HCT116 (cell line): ENCODE data around the gene EXOSC6. TPM values are rescaled to one million over a fixed set of nuclear protein-coding genes. Genes with fewer than 3 reads are reported as not detected.
"Not testable (repeated sequence)": the region's sequence is repeated elsewhere in the genome, so short reads cannot be mapped to it uniquely, and the experiment has no call there.

Source experiments
- ATAC-seq: fragments of 200-7000 bp; cut with Tn5 transposase; 2 replicates; pipeline ENCODE4 v1.9.1; 2020; ENCODE audit warnings: mild to moderate bottlenecking, moderate library complexity
- BruUV-seq: library from RNA; stranded (reverse); fragments of 400-500 nt; replicated peaks from 2 replicates; lab custom pipeline; 2021; lab: Mats Ljungman, UMichigan
- CTCF ChIA-PET: fragments of 300-600 bp; sonication (Branson Sonifier 250); formaldehyde crosslinking; loops from one replicate; lab custom pipeline; 2021; ENCODE audit warnings: antibody characterized with exemption; lab: Charles Lee
- POLR2A ChIA-PET: fragments of 300-600, 350-600 bp; sonication (Branson Sonifier 250); formaldehyde crosslinking; loops from one replicate; lab custom pipeline; 2021; ENCODE audit warnings: antibody characterized with exemption; lab: Charles Lee
- RAD21 ChIA-PET, 2 experiments: fragments of 300-600 bp; sonication (Branson Sonifier 250); formaldehyde crosslinking; loops; one replicate each; lab custom pipeline; 2023; ENCODE audit warnings: low total read pairs in 2 of 2; ENCODE audit not compliant: uncharacterized antibody in 2 of 2, unreplicated experiment in 2 of 2, low non-redundant PET in 1 of 2; lab: Charles Lee
- DNase-seq: peaks from one replicate; pipeline ENCODE4 v3.0.0-alpha.2; 2010; ENCODE audit warnings: low read depth, low spot score
- H2AFZ ChIP-seq: fragments of 200-600 bp; shearing (Covaris generic), sonication (generic); 2 replicates; pipeline ENCODE4 v1.6.1; 2017; ENCODE audit warnings: low read depth, mixed run types, mixed read lengths, antibody characterized with exemption, low read length; ENCODE audit not compliant: poor library complexity, severe bottlenecking
- H3K27ac ChIP-seq: 2 replicates; pipeline ENCODE4 v1.5.1; 2012; ENCODE audit warnings: low read depth, low read length
- H3K27me3 ChIP-seq: fragments of 200-600 bp; sonication (generic); 2 replicates; pipeline ENCODE4 v1.6.1; 2016; ENCODE audit warnings: mixed run types, low read length, mixed read lengths; ENCODE audit not compliant: insufficient read depth
- H3K36me3 ChIP-seq, 2 experiments: fragments of 200-500 bp in 1 of 2; fragments of 200-600 bp in 1 of 2; sonication (Bioruptor generic) in 1 of 2; sonication (generic) in 1 of 2; 2 replicates each; pipeline versions ENCODE4 v1.5.1 to v1.6.1; 2014 to 2016; ENCODE audit warnings: low read length in 2 of 2, inconsistent platforms in 1 of 2, mixed read lengths in 1 of 2, mixed run types in 1 of 2; ENCODE audit not compliant: insufficient read depth in 2 of 2, control insufficient read depth in 1 of 2
- H3K4me1 ChIP-seq, 2 experiments: fragments of 200-600 bp in 1 of 2; sonication (generic) in 1 of 2; 2 replicates each; pipeline versions ENCODE4 v1.5.1 to v1.6.1; 2012 to 2017; ENCODE audit warnings: low read length in 2 of 2, inconsistent platforms in 1 of 2, mild to moderate bottlenecking in 1 of 2, mixed read lengths in 1 of 2, mixed run types in 1 of 2, moderate library complexity in 1 of 2; ENCODE audit not compliant: insufficient read depth in 2 of 2, control insufficient read depth in 1 of 2
- H3K4me2 ChIP-seq: fragments of 200-600 bp; sonication (generic); 2 replicates; pipeline ENCODE4 v1.6.1; 2017; ENCODE audit warnings: mixed run types, low read length, mixed read lengths
- H3K4me3 ChIP-seq, 2 experiments: fragments of 200-600 bp in 1 of 2; sonication (generic) in 1 of 2; replicated peaks in 1 of 2; 2 replicates each; pipeline ENCODE4 v1.5.1; 2011 to 2016; ENCODE audit warnings: low read length in 2 of 2, control low read depth in 1 of 2, low read depth in 1 of 2, mild to moderate bottlenecking in 1 of 2, mixed read lengths in 1 of 2, mixed run types in 1 of 2
- H3K79me2 ChIP-seq: fragments of 200-600 bp; sonication (generic); 2 replicates; pipeline ENCODE4 v1.6.1; 2017; ENCODE audit warnings: mild to moderate bottlenecking, mixed run types, low read length, moderate library complexity, mixed read lengths; ENCODE audit not compliant: insufficient read depth
- H3K9ac ChIP-seq: fragments of 200-600 bp; sonication (generic); 2 replicates; pipeline ENCODE4 v1.6.1; 2016; ENCODE audit warnings: low read length, mixed read lengths
- H3K9me2 ChIP-seq: fragments of 200-600 bp; sonication (generic), shearing (Covaris generic); 2 replicates; pipeline ENCODE4 v1.6.1; 2017; ENCODE audit warnings: mixed run types, mild to moderate bottlenecking, moderate library complexity; ENCODE audit not compliant: insufficient read depth
- H3K9me3 ChIP-seq, 2 experiments: fragments of 200-500 bp in 1 of 2; fragments of 200-600 bp in 1 of 2; sonication (Bioruptor generic) in 1 of 2; sonication (generic) in 1 of 2; 2 replicates each; pipeline ENCODE4 v1.6.1; 2014 to 2017; ENCODE audit warnings: low read length in 2 of 2, mixed read lengths in 2 of 2, inconsistent platforms in 1 of 2, low read depth in 1 of 2, mild to moderate bottlenecking in 1 of 2, mixed run types in 1 of 2, moderate library complexity in 1 of 2; ENCODE audit not compliant: control insufficient read depth in 1 of 2, insufficient read depth in 1 of 2
- H4K20me1 ChIP-seq: fragments of 200-600 bp; sonication (generic), shearing (Covaris generic); 2 replicates; pipeline ENCODE4 v1.6.1; 2017; ENCODE audit warnings: mixed run types, mild to moderate bottlenecking, moderate library complexity; ENCODE audit not compliant: insufficient read depth
- POLR2AphosphoS5 ChIP-seq: IDR thresholded peaks from 2 replicates; pipeline ENCODE4 v1.6.1; 2011; ENCODE audit warnings: mild to moderate bottlenecking, low read depth, low read length, moderate library complexity
- intact Hi-C: fragments of 100-400 bp; cut with micrococcal nuclease; formaldehyde crosslinking; loops from 2 replicates; pipeline ENCODE4 v1.10.0; 2022
- total RNA-seq: library from RNA; stranded (reverse); gene quantifications from one replicate; pipeline ENCODE4 v1.2.1, GENCODE V29; 2021; ENCODE audit not compliant: unreplicated experiment
- TF ChIP-seq, protein P1 (sequence below): IDR thresholded peaks from 2 replicates; pipeline ENCODE4 v1.6.1; 2012; ENCODE audit warnings: low read depth

Gene EXOSC6
- total RNA-seq, 1 experiment from 2014 or later: 22.9 TPM

DNA sequence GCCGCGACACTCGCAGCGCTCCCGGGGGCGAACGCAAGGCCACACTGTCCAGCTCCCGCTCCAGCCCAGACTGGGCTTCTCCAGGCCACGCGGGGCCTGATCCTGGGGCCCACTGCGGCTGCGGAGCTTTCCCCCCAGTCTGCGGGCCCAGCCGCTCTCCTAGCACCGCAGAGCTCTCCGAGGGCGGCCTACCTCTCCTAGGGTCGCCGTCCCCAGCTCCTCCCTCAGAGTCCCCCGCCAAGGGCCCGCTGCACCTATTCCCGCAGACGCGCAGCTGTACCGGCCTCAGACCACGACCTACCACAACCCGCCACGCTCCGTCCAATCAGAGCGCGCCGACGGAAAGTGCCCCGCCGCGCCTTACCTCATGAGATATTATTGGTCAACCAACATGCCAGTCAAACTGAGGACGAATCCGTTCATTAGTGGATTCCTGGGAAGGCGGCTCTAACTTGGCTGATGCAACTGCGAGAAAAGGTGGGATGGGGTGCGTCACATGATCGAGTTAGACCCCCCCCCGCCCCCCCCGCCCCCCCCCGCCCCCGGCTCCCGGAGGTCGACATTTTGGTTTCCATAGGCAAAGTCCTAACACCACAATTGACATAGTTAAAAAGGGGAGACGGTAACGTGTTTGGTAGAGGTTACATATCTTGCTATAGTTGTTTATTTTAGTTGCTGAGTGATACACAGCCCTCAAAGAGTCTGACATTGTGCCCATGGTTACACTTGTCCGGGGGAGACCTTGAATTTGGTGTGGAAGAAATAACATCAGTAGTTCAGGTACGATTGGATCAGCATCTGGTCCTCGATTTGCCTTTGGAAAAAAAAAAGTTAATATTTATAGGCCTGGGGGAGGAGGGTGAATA is 37.7 kb upstream of the EXOSC6 start, which contains the start of gene AARS1 (continued):
- TF ChIP-seq, protein P1, sequence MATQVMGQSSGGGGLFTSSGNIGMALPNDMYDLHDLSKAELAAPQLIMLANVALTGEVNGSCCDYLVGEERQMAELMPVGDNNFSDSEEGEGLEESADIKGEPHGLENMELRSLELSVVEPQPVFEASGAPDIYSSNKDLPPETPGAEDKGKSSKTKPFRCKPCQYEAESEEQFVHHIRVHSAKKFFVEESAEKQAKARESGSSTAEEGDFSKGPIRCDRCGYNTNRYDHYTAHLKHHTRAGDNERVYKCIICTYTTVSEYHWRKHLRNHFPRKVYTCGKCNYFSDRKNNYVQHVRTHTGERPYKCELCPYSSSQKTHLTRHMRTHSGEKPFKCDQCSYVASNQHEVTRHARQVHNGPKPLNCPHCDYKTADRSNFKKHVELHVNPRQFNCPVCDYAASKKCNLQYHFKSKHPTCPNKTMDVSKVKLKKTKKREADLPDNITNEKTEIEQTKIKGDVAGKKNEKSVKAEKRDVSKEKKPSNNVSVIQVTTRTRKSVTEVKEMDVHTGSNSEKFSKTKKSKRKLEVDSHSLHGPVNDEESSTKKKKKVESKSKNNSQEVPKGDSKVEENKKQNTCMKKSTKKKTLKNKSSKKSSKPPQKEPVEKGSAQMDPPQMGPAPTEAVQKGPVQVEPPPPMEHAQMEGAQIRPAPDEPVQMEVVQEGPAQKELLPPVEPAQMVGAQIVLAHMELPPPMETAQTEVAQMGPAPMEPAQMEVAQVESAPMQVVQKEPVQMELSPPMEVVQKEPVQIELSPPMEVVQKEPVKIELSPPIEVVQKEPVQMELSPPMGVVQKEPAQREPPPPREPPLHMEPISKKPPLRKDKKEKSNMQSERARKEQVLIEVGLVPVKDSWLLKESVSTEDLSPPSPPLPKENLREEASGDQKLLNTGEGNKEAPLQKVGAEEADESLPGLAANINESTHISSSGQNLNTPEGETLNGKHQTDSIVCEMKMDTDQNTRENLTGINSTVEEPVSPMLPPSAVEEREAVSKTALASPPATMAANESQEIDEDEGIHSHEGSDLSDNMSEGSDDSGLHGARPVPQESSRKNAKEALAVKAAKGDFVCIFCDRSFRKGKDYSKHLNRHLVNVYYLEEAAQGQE: no peak

DNA sequence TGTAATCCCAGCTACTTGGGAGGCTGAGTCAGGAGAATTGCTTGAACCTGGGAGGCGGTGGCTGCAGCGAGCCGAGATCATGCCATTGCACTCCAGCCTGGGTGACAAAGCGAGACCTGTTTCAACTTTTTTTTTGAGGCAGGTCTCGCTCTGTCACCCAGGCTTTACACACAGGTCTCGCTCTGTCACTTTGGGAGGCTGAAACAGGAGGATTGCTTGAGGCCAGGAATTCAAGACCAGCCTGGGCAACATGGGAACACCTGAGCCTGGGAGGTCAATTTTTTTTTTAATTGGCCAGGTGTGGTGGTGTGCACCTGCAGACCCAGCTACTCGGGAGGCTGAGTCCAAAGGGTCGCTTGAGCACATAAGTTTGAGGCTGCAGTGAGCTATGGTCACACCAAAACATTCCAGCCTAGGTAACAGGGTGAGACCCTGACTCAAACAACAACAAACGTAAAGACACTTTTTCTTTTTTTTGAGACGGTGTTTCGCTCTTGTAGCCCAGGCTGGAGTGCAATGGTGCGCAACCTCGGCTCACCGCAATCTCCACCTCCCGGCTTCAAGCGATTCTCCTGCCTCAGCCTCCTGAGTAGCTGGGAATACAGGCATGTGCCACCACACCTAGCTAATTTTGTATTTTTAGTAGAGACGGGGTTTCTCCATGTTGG is 35.7 kb upstream of the EXOSC6 start:
- TF ChIP-seq POLR2AphosphoS5: 0 out of 2 replicates have a peak, but pooled peaks have one; percentile 29
- BruUV-seq, H3K9me3 ChIP-seq, ATAC-seq, H4K20me1 ChIP-seq, H3K9ac ChIP-seq, RAD21 ChIA-PET, H3K9me2 ChIP-seq, DNase-seq, intact Hi-C loops, H2AFZ ChIP-seq, H3K27me3 ChIP-seq, CTCF ChIA-PET: not testable (repeated sequence)
- POLR2A ChIA-PET: interaction anchor here (0.7 to 2.8 kb wide), 5 partner anchors 11 to 862 kb away, joined by 3 to 22 read pairs (median 4); partner anchors contain the start of genes DDX19A, DDX19B, EXOSC6 and FCSK
- peaks cover 11 to 14% of the 10 kb centered on the region in 2 experiments for H3K4me1 ChIP-seq
- peaks cover 7 to 12% of the 10 kb centered on the region in 2 experiments; a peak in 3 of 4 replicates for H3K36me3 ChIP-seq
- peak overlapping the region in 1 of 2 experiments; percentile 98; a peak in 1 of 4 replicates for H3K4me3 ChIP-seq
- H3K4me2 ChIP-seq: peak overlapping the region; percentile 68; the same call in 1 of the 2 replicates
- H3K27ac ChIP-seq: 0 out of 2 replicates have a peak overlapping the region, but pooled peaks have one; percentile 31
- peaks cover 62% of the 10 kb centered on the region for H3K79me2 ChIP-seq
